ENCODE results near the gene WDR72.

The WDR72 gene

GRCh38 chr15:53611145-53611920, 148.1 kb downstream of the WDR72 start:
- H3K79me2 ChIP-seq (ENCODE audit: control insufficient read depth, low read length), result no peaks in the 10 kb centered on the region
- no peaks in the 10 kb centered on the region for H3K36me3 ChIP-seq (ENCODE audit: control insufficient read depth, low read length)
- H3K27me3 ChIP-seq (ENCODE audit: control insufficient read depth, low read length), result no peaks in the 10 kb centered on the region
- H3K9me2 ChIP-seq (replicated peaks; ENCODE audit: control insufficient read depth, low read length), result no peaks in the 10 kb centered on the region
- no peaks in the 10 kb centered on the region for H3K4me1 ChIP-seq (ENCODE audit: control insufficient read depth, low read length)
- no peak overlapping the region for H3K27ac ChIP-seq (ENCODE audit: low read depth, low read length)
- no peak for TF ChIP-seq EZH2phosphoT487 (IDR thresholded peaks at IDR 0.05; ENCODE audit: borderline replicate concordance, low read length)
- TF ChIP-seq CTCF (IDR thresholded peaks at IDR 0.05; ENCODE audit: low read depth, low read length, poor library complexity, severe bottlenecking), result no peak
- no peak overlapping the region for H3K4me3 ChIP-seq (ENCODE audit: low read length)
- no peaks in the 10 kb centered on the region for H3F3A ChIP-seq (ENCODE audit: control insufficient read depth, insufficient read depth)
- H4K20me1 ChIP-seq (ENCODE audit: control insufficient read depth, insufficient read depth, low read depth, low read length), result no peaks in the 10 kb centered on the region
- no peak overlapping the region for H3K4me2 ChIP-seq (ENCODE audit: low read length)
- no peaks in the 10 kb centered on the region for H3K9me3 ChIP-seq (ENCODE audit: control insufficient read depth, insufficient read depth, low read length)

GRCh38 chr15:53591041-53591440, 168.4 kb downstream of the WDR72 start:
- H3K4me2 ChIP-seq (ENCODE audit: low read length), result no peak overlapping the region
- no peaks in the 10 kb centered on the region for H3K79me2 ChIP-seq (ENCODE audit: control insufficient read depth, low read length)
- no peaks in the 10 kb centered on the region for H3K9me2 ChIP-seq (replicated peaks; ENCODE audit: control insufficient read depth, low read length)
- no peaks in the 10 kb centered on the region for H3F3A ChIP-seq (ENCODE audit: control insufficient read depth, insufficient read depth)
- H3K4me1 ChIP-seq (ENCODE audit: control insufficient read depth, low read length), result no peaks in the 10 kb centered on the region
- H3K27ac ChIP-seq (ENCODE audit: low read depth, low read length), result no peak overlapping the region
- H3K27me3 ChIP-seq (ENCODE audit: control insufficient read depth, low read length), result no peaks in the 10 kb centered on the region
- TF ChIP-seq CTCF (IDR thresholded peaks at IDR 0.05; ENCODE audit: low read depth, low read length, poor library complexity, severe bottlenecking) (no peak), EZH2phosphoT487 (IDR thresholded peaks at IDR 0.05; ENCODE audit: borderline replicate concordance, low read length) (no peak)
- no peaks in the 10 kb centered on the region for H4K20me1 ChIP-seq (ENCODE audit: control insufficient read depth, insufficient read depth, low read depth, low read length)
- no peaks in the 10 kb centered on the region for H3K9me3 ChIP-seq (ENCODE audit: control insufficient read depth, insufficient read depth, low read length)
- no peaks in the 10 kb centered on the region for H3K36me3 ChIP-seq (ENCODE audit: control insufficient read depth, low read length)
- H3K4me3 ChIP-seq (ENCODE audit: low read length), result no peak overlapping the region

- Histone ChIP-seq H3K9me2 (replicated peaks; ENCODE audit: control insufficient read depth, low read length) (no peaks in the 10 kb centered on the region), H3K36me3 (ENCODE audit: control insufficient read depth, low read length) (no peaks in the 10 kb centered on the region), H3K4me2 (ENCODE audit: low read length) (no peak overlapping the region), H3K27me3 (ENCODE audit: control insufficient read depth, low read length) (no peaks in the 10 kb centered on the region), H3K4me1 (ENCODE audit: control insufficient read depth, low read length) (no peaks in the 10 kb centered on the region), H3F3A (ENCODE audit: control insufficient read depth, insufficient read depth) (no peaks in the 10 kb centered on the region), H3K27ac (ENCODE audit: low read depth, low read length) (no peak overlapping the region), H3K79me2 (ENCODE audit: control insufficient read depth, low read length) (no peaks in the 10 kb centered on the region), H3K9me3 (ENCODE audit: control insufficient read depth, insufficient read depth, low read length) (no peaks in the 10 kb centered on the region), H4K20me1 (ENCODE audit: control insufficient read depth, insufficient read depth, low read depth, low read length) (no peaks in the 10 kb centered on the region), H3K4me3 (ENCODE audit: low read length) (no peak overlapping the region)
- TF ChIP-seq CTCF (IDR thresholded peaks at IDR 0.05; ENCODE audit: low read depth, low read length, poor library complexity, severe bottlenecking) (no peak), EZH2phosphoT487 (IDR thresholded peaks at IDR 0.05; ENCODE audit: borderline replicate concordance, low read length) (no peak)
These were observed 169.1 kb downstream of the WDR72 start for GRCh38 chr15:53590380-53590779.
